HG03095 (cell line): Measurements from ENCODE around the gene H1-8.

Source experiments
- ATAC-seq: cut with Tn5 transposase; IDR thresholded peaks from one replicate; pipeline ENCODE4 v1.9.1; 2021; ENCODE audit warnings: moderate library complexity; ENCODE audit not compliant: unreplicated experiment

Gene H1-8

DNA sequence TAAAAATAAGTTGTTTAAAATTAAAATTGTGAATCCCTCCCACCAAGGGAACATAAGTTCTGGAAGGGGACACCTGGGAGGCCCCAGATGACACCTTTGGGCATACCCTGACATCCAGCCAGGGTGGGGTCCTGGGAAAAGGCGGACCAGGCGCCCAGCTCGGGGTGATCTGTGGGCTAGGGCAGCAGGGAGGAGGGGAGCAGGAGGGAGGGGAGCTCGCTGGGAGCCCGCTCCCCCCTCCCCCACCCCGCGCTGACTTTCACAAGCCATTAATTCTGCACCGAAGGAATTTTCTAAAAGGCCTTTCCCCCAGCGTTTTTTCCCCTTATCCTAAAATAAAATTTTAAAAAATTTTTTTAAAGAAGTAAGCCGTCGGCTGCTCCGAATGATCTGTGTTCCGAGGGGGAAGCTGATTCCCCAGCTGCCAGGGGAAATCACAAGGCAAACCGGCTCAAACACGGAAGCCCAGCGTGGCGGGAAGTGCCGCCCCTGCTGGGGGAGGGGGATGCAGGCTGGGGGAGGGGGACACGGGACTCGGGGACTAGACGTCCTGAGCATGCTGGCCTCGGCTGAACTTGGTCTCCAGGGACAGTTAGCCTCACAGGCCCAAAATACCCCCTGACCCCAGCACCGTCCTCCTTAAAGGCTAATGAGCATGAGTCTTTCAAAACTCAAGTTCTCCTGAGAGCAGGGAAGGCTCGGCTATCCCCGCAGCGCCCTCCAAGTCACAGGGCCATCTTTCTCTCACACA, 49.6 kb downstream of the H1-8 start:
- ATAC-seq = no peak

DNA sequence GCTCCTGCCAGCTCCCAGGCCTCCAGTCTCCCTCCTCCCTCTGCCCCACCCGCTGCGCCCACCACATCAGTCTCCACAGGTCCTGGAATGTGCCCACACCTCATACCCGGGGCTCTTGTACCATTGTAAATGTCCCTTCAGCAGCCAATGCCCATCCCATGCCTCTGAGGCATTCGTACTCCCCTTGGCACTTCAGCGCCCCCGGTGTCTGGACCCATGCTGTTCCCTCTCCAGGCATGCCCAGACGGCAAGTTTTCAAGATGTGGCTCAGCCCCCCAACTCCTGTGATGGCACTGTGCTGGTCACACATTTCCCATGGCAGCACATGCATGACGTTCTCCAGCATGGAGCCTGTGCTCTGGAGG, 50.2 kb downstream of the H1-8 start:
- no peak for ATAC-seq

DNA sequence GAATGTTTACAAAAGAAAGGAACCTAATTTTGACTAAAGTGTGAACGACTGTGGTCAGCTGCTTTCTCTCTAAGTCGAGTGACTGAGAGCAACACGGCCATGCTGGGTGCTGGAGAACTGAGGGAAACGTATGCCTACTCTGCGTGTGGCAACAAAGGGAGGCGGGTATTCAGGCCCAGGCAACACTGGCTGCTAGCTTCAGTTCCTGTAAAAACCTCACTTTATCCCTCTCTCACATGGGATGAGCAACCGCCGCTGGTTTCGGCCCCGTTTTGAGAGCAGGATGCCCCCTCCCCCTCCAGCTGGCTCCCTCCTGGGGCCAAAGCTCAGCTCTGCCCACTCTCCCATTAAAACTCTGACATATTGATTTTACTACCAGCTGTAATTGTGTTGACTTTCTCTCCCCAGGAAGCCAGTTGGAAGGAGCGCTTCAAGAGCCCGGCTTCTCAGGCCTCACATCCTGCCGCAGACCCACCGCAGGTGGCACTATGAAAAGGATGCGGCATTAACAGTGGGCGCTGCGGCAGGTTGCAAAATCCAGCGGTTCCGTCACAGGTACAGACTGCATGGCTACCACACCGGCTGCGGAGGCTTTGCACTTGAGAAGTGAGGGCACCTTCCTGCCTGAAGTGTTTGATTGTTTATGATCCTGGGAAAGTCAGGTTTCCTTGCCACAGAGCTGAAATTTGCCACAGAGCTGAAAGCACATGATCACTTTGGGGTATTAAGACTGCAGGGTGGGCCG, 50.8 kb downstream of the H1-8 start:
- ATAC-seq = no peak

DNA sequence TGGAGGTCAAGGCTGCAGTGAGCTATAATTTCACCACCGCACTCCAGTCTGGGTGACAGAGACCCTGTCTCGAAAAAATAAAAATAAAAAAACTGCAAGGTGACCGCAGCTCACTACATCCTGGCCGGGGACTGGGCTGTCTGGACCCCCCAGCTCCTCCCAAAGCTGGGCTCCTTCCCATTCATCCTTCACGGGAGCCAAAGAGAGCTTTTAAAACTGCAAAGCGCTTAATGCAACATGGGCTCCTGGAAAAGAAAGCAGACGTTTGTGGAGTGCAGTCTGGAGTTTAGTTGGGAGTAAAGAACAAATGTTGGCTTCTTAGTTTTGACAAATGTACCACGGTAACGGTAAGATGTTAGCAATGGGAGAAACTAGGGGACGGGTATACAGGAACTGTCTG, 51.4 kb downstream of the H1-8 start:
- ATAC-seq = no peak

DNA sequence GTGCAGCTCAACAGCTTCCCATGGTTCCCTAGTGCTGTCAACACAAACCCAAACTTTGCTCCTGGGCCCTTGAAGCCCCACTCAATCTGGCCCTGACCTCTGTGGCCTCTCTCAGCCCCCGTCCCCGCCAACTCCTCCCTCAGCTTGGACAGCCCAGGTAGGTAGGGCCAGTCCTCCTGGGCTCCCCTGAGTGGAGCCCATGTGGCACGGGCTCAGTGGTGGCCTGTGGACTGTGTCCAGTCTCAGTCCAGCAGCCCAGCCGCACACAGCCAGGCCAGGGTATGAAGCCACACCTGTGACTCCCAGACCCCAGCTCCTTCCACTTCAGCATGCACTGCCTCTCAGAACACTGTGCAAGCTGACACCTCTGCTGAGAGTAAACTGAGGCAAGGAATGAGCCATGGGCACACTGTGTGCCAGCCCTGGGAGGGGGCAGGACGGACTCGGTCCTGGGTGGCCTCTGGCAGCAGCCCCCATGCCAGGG, 52.0 kb downstream of the H1-8 start:
- no peak for ATAC-seq

DNA sequence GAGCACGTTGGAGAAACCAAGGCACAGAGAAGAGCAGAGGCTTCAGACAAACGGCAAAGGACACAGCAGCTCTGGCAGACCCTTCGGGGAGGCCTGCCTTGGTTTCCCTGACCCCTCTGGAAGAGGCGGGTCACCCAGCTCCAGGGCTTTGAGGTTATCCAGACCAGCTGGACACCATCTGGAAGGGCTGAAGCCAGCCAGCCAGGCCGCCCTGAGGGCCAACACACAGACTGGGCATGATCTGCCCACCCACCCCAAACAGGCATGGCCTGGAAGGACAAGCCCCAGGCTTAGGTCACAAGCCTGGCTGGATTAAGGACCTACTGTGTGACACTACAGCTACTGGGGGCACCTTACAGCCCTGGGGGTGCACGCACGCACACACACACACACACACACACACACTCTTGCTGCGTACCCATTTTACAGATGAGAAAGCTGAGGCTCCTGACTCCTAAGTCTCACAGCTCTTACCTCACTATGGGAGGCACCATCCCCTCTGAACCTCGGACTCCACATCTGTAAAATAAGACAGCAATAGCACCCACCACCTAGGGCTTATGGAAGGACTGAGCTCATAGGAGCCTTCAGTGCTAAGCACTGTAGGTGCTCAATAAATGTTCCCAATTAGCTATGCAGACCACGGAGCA, 52.7 kb downstream of the H1-8 start:
- ATAC-seq = no peak

DNA sequence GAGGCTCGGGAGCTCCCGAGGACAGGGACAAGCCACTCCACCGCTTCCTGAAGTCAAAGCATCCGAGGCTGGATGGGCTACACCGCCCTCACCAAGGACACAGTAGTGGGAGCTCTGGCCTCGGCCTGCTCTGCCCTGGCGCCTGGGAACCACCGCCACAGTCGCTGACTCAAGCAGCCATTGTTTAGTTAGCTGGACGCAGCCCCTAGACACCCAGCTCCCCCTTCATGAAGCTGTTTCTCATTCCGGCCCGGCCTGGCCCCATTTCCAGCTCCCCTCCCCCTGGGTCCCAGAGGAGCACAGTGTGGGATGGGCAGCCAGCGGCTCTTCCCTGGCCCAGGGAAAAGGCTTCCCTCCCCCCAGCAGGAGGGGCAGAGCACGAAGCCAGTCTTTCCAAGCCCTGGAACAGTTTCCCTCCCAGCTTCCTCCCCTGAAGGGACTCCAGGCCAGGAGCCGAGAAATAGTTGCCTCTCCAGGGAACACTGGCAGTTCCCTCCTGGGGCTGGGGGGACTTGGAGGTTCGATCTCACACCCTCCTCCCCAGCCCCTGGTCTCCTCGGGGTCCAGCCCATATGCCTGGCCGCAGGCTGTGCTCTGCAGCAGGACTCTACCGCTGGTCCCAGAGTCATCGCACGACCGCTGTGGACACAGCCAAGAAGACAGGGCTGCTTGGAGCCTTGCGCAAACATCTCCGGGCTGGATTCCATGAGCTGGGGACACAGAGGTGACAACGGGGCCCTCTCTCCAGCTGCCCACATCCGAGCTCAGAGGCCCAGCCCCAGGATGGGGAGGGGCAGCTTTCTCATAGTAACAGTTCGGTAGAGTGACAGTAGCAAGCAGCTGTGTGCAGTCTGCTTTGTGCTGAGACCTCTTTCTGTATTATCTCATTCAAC, 53.5 kb downstream of the H1-8 start:
- no peak for ATAC-seq

DNA sequence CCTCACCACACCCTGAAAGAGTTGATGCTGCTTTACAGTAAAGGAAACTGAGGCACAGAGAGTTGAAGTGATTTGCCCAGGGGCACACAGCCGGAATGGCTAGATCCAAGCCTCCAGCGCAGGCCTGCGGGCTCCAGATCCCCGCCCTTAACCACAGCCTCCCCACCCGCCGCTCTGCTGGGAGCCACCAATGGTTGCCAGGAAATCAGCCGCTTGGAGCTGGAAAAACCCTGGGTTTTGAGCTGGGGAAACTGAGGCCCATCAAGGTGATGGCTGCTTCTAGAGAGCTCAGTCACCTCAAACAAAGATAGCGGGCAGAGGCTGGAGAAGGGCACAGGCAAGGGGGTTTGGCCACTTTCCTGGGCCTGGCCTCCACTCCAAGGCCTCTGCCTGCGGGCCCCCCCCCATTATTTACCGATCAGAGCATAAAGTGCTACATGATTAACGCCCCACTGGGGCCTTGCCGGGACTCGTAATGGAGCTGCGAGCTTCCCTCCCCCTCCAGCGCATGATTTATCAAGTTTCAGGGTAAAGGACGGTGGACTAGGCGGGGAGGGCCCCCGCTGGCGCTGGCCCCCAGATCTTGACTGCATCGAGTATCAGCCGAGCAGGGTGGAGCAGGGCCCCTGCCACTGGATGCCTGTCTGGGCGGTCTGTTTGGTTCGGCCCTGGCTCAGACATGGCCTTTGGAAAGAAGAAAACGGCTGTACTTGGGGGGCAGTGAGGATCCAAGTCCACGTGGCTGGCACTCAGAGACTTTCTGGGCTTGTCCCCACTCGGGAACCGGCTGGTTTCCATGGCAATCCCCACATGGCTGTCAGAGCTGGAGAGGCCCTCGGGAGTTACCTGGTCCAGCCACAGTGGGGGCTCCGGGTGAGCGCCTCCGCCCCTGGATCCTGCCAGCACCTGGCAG, 54.4 kb downstream of the H1-8 start:
- ATAC-seq = no peak

DNA sequence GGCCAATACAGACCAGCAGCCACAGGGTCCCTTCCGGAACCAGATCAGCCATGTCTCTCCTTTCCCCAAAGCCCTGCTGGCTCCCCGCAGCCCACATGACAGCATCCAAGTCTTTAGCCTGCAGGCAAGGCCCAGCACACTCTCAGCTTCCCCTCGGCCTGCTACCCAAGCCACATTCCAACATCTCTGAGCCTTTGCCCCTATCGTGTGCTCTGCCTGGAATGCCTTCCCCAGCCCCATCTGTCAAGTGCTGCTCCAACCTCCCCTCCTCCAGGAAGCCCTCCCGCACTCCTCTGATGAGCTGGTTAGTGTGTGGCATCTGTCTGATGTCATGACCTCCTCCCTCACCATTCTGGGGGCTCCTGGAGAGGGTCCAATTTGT, 55.0 kb downstream of the H1-8 start:
- ATAC-seq = no peak

DNA sequence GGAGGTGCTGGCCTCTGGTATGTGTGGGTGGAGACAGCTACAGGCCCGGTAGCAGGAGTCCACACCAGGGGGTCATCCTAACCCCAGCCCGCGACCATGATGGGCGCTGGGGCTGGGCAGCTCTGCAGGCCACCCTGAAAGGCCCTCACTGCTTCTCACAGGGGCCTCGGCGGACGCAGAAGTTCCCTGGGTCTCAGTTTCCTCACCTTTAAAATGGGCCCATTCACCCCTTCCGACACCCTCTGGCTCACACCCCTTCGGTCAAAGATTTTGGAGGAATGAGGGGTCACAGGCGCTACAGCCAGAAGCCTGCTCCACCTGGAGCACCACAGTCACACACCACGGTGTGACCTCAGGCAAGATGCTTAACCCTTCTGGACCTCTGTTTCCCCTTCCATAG, 55.5 kb downstream of the H1-8 start:
- no peak for ATAC-seq

DNA sequence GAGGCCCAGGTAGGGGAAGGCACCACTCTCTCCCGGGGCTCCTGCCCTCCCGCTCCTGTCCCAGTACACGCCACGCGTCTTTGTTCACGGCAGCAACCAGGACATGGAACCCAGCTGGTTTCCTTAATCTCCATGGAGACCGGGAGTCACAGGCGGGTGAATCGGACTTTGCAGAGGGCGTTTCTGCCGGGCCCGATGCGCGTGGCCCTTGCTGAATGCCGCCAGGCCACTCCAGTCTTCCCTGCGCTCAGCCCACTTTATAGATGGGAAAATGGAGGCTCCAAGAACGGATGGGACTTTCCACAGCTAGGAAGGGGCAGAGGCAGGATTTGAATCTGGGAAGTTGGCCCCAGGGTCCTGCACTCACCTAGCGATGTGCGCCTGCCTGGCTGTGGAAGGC, 56.1 kb downstream of the H1-8 start:
- ATAC-seq = no peak

DNA sequence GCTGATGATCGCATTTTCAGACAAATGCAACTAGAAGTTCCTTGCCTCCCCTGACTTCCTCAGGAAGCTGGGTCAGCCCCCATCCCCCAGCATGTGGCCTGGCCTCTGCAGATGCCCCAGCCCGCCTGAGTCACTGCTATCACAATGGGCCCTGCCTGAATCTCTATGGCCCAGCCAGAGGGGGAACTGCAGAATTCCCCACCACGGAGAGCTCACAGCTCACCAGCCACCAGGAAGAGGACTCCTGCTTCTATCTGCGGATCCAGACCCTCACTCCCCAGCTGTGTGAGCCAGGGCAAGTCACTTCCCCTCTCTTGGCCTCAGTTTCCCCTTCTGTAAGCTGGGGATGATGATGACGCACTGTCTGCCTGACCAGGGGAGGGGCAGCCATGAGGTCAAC, 56.6 kb downstream of the H1-8 start:
- ATAC-seq = no peak

DNA sequence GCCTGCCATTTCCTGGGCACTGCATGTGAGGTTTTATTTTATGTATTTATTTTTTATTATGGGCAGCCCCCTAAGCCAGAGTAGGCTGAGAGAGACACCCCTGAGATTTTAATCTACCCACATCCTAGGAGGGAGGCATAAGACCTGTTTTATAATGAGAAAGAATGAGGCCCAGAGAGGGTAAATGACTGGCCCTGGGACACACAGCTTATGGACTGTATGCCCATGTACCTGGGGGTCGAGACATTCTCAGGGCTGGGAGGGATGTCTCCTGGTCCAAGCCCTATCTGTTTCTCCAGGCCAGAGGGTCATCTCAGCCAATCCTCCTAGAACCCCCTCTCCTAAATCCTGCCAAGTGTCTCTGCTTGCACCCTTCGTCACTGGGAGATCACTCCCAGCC, 57.4 kb downstream of the H1-8 start:
- no peak for ATAC-seq
